T-helper 22 cell (primary cell): ENCODE measurements around the gene SLC5A5.

Source experiments
- DNase-seq: peaks from one replicate; pipeline ENCODE4 v3.0.0-alpha.2; 2020; ENCODE audit warnings: low read depth

Gene SLC5A5

GRCh38 chr19:17847538-17848366 lies 24.0 kb upstream of the SLC5A5 start, which contains the start of gene JAK3:
JAK3 (minus strand) TSS chr19:17847982; CDS start chr19:17844417, 3,565 bp downstream.
- peak; percentile 76 for DNase-seq

GRCh38 chr19:17848595-17849292 lies 23.0 kb upstream of the SLC5A5 start:
- no peak for DNase-seq

- no peak for DNase-seq
Observed at GRCh38 chr19:17854061-17854460, 17.7 kb upstream of the SLC5A5 start.

- peak; percentile 61 for DNase-seq
Observed at GRCh38 chr19:17855280-17856152, 16.2 kb upstream of the SLC5A5 start.

- DNase-seq: peak; percentile 99
Observed at GRCh38 chr19:17859533-17860330, 12.0 kb upstream of the SLC5A5 start, which contains the start of gene RPL18A. RPL18A (plus strand) TSS chr19:17859910; CDS start chr19:17859957, 47 bp downstream.

GRCh38 chr19:17860331-17860992 lies 11.3 kb upstream of the SLC5A5 start:
- DNase-seq: no peak

- DNase-seq: no peak
Observed at GRCh38 chr19:17860993-17861360, 10.8 kb upstream of the SLC5A5 start.

GRCh38 chr19:17861542-17862402 lies 10.0 kb upstream of the SLC5A5 start:
- DNase-seq: no peak

GRCh38 chr19:17862711-17863519 lies 8.8 kb upstream of the SLC5A5 start:
- no peak for DNase-seq

- DNase-seq: no peak
Observed at GRCh38 chr19:17863520-17864182, 8.1 kb upstream of the SLC5A5 start.

- no peak for DNase-seq
Observed at GRCh38 chr19:17865364-17866311, 6.1 kb upstream of the SLC5A5 start.

- no peak for DNase-seq
Observed at GRCh38 chr19:17866312-17866963, 5.3 kb upstream of the SLC5A5 start.

GRCh38 chr19:17866964-17867486 lies 4.7 kb upstream of the SLC5A5 start:
- no peak for DNase-seq

GRCh38 chr19:17868669-17869068 lies 3.1 kb upstream of the SLC5A5 start:
- DNase-seq: no peak

GRCh38 chr19:17869114-17869608 lies 2.6 kb upstream of the SLC5A5 start:
- no peak for DNase-seq
